ENCODE data around the gene PRDM12. TPM values are rescaled to one million over a fixed set of nuclear protein-coding genes. Genes with fewer than 3 reads are reported as not detected.
A peak's percentile ranks its signal among the peaks of the same experiment; 100 is the strongest.

The PRDM12 gene
- polyA plus RNA-seq, 1 of the 3 experiments (the other 2 are of a cell fraction), result 0.08 TPM

DNA sequence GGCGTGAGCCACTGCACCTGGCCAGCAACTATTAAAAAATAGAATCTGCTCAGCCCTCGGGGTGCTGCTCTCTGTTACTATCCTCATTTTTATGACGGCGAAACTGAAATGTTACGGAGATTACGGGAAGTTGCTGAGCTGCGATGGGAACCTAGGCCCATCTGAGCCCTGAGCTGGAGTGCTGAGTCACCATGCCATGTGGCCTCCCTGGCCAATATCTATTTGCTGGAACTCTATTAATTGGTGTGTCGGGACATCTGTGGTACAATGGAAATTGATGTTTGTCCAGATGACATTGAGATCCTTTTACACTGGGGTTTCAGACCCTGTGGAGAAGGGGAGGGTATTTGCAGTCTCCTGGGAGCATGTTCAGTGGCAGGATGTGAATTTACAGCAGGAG, 8.1 kb downstream of the PRDM12 start:
- Histone ChIP-seq H3K27me3 (ENCODE audit: insufficient read depth) (peaks cover under 1% of the 10 kb centered on the region; the same call in 1 of the 2 replicates), H3K4me1 (ENCODE audit: control insufficient read depth in 1 of 2, insufficient read depth in 2 of 2, low read depth in 1 of 2, low read length in 1 of 2) (peaks cover 0 to 2% of the 10 kb centered on the region in 2 experiments; a peak in 1 of 4 replicates), H2AFZ (ENCODE audit: low read depth) (no peak overlapping the region), H3K4me3 (ENCODE audit: low read depth in 2 of 2, low read length in 1 of 2) (no peak overlapping the region), H3K9ac (no peak overlapping the region), H3K4me2 (no peak overlapping the region), H3K9me3 (no peaks in the 10 kb centered on the region), H3K36me3 (replicated peaks in 1 of 2; ENCODE audit: control insufficient read depth in 1 of 2, insufficient read depth in 2 of 2, low read length in 1 of 2) (no peaks in the 10 kb centered on the region), H3K79me2 (ENCODE audit: insufficient read depth) (no peaks in the 10 kb centered on the region), H3K9me2 (no peaks in the 10 kb centered on the region), H4K20me1 (ENCODE audit: insufficient read depth) (no peaks in the 10 kb centered on the region), H3K27ac (ENCODE audit: low read depth in 2 of 2, low read length in 1 of 2) (no peak overlapping the region), H3F3A (replicated peaks; ENCODE audit: insufficient read depth) (no peaks in the 10 kb centered on the region)
- DNase-seq, result peak; percentile 41
- WGBS (ENCODE audit: low lambda C conversion rate), result 82% methylated on average over 8 of the region's 8 CpGs
- no peak for TF ChIP-seq RAD21 (IDR thresholded peaks at IDR 0.05; ENCODE audit: low read length)
- TF ChIP-seq, protein P1, sequence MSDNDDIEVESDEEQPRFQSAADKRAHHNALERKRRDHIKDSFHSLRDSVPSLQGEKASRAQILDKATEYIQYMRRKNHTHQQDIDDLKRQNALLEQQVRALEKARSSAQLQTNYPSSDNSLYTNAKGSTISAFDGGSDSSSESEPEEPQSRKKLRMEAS (IDR thresholded peaks at IDR 0.05; ENCODE audit: low read depth), result 0 out of 2 replicates have a peak, but pooled peaks have one; percentile 17
- ChIA-PET CTCF (interaction anchor here (0.7 to 1.7 kb wide), 5 partner anchors 11 to 269 kb away, joined by 3 to 5 read pairs (median 3); no protein-coding TSS in a partner anchor), POLR2A (no interaction called here)

DNA sequence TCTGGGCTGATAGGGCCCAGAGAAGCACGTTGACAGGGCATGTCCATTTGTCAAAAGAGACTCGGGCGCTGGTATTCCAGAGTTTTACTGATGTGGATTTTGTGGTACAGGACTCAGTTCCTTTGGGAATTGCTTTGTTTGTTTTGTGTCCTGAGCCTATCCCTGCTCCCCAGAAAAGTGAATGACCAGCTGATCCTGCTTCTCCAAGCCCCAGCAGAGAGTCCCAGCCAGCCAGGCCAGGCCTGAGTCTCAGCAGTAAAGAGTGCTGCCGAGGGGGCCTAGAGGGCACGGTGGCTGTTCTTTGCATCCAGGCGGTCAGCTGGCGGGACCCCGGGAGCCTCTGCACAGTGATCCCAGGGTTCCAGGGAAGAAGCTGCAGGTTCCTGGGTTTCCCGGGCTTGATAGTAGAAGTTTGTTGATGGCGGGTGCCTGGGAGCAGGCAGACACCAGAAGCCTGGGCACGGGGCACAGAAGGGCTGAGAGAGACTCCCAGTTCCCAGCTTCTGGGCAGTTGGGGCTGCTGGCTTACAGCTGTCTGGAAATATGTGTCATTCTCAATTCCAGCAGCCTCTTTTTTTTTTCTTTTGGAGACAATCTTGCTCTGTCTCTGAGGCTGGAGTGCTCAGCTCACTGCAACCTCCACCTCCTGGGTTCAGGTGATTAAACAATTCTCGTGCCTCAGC, 8.7 kb downstream of the PRDM12 start:
- POLR2A ChIA-PET, result no interaction called here
- CTCF ChIA-PET, result interaction anchor here (0.7 to 1.7 kb wide), 7 partner anchors 9 to 269 kb away, joined by 3 to 5 read pairs (median 3); no protein-coding TSS in a partner anchor
- Histone ChIP-seq H3K9ac (no peak overlapping the region), H3K4me3 (ENCODE audit: low read depth in 2 of 2, low read length in 1 of 2) (no peak overlapping the region), H3K36me3 (replicated peaks in 1 of 2; ENCODE audit: control insufficient read depth in 1 of 2, insufficient read depth in 2 of 2, low read length in 1 of 2) (no peaks in the 10 kb centered on the region), H4K20me1 (ENCODE audit: insufficient read depth) (no peaks in the 10 kb centered on the region), H3K27me3 (ENCODE audit: insufficient read depth) (no peaks in the 10 kb centered on the region), H3K4me1 (ENCODE audit: control insufficient read depth in 1 of 2, insufficient read depth in 2 of 2, low read depth in 1 of 2, low read length in 1 of 2) (peaks cover 0 to 2% of the 10 kb centered on the region in 2 experiments; a peak in 1 of 4 replicates), H3F3A (replicated peaks; ENCODE audit: insufficient read depth) (no peaks in the 10 kb centered on the region), H3K9me3 (no peaks in the 10 kb centered on the region), H3K4me2 (no peak overlapping the region), H3K9me2 (no peaks in the 10 kb centered on the region), H3K27ac (ENCODE audit: low read depth in 2 of 2, low read length in 1 of 2) (no peak overlapping the region), H3K79me2 (ENCODE audit: insufficient read depth) (no peaks in the 10 kb centered on the region), H2AFZ (ENCODE audit: low read depth) (no peak overlapping the region)
- 91% methylated on average over 12 of the region's 12 CpGs for WGBS (ENCODE audit: low lambda C conversion rate)
- TF ChIP-seq EP300 (IDR thresholded peaks at IDR 0.05; ENCODE audit: borderline replicate concordance in 1 of 2, low read depth in 1 of 2, low read length in 1 of 2) (no peak), FOXM1 (IDR thresholded peaks at IDR 0.05; ENCODE audit: low read depth) (no peak), GATA2 (CRISPR knock-in tag; IDR thresholded peaks at IDR 0.05) (no peak)
- TF ChIP-seq, protein P2, sequence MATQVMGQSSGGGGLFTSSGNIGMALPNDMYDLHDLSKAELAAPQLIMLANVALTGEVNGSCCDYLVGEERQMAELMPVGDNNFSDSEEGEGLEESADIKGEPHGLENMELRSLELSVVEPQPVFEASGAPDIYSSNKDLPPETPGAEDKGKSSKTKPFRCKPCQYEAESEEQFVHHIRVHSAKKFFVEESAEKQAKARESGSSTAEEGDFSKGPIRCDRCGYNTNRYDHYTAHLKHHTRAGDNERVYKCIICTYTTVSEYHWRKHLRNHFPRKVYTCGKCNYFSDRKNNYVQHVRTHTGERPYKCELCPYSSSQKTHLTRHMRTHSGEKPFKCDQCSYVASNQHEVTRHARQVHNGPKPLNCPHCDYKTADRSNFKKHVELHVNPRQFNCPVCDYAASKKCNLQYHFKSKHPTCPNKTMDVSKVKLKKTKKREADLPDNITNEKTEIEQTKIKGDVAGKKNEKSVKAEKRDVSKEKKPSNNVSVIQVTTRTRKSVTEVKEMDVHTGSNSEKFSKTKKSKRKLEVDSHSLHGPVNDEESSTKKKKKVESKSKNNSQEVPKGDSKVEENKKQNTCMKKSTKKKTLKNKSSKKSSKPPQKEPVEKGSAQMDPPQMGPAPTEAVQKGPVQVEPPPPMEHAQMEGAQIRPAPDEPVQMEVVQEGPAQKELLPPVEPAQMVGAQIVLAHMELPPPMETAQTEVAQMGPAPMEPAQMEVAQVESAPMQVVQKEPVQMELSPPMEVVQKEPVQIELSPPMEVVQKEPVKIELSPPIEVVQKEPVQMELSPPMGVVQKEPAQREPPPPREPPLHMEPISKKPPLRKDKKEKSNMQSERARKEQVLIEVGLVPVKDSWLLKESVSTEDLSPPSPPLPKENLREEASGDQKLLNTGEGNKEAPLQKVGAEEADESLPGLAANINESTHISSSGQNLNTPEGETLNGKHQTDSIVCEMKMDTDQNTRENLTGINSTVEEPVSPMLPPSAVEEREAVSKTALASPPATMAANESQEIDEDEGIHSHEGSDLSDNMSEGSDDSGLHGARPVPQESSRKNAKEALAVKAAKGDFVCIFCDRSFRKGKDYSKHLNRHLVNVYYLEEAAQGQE (IDR thresholded peaks at IDR 0.05; ENCODE audit: low read depth, low read length), result no peak
- peak; percentile 20 for DNase-seq

Data from SK-N-SH (cell line).